A549 (cell line): ENCODE data around the gene RILPL1.
"Not testable (repeated sequence)": the region's sequence is repeated elsewhere in the genome, so short reads cannot be mapped to it uniquely, and the experiment has no call there.

Experiments
- CBX8 ChIP-seq: fragments of 200-600 bp; sonication (generic); IDR thresholded peaks from 2 replicates; pipeline ENCODE4 v1.6.1; 2016
- CHD2 ChIP-seq: fragments of 150-350 bp; IDR thresholded peaks from 2 replicates; pipeline ENCODE4 v1.6.1; 2014; ENCODE audit warnings: low read length; ENCODE audit not compliant: partially characterized antibody
- CHD4 ChIP-seq: fragments of 200-600 bp; sonication (generic); IDR thresholded peaks from 2 replicates; pipeline ENCODE4 v1.6.1; 2016; ENCODE audit warnings: antibody characterized with exemption, mild to moderate bottlenecking, borderline replicate concordance
- CTCF ChIP-seq: fragments of >200 bp; sonication (Bioruptor Twin); formaldehyde crosslinking; IDR thresholded peaks from 3 replicates; pipeline ENCODE4 v1.5.1; 2016
- MAX ChIP-seq: IDR thresholded peaks from 2 replicates; pipeline ENCODE4 v1.6.1; 2012
- POLR2A ChIP-seq: IDR thresholded peaks from 2 replicates; pipeline ENCODE4 v1.6.1; 2012; ENCODE audit warnings: mild to moderate bottlenecking, low read length
- TF ChIP-seq, protein P1 (sequence below): fragments of 450-650 bp; IDR thresholded peaks from 2 replicates; pipeline ENCODE4 v1.6.1; 2014; ENCODE audit warnings: antibody characterized with exemption

GRCh38 chr12:123463174-123463573, 70.3 kb downstream of the RILPL1 start:
- TF ChIP-seq MAX, CTCF, CHD4, CHD2, POLR2A, CBX8: not testable (repeated sequence)
- TF ChIP-seq, protein P1, sequence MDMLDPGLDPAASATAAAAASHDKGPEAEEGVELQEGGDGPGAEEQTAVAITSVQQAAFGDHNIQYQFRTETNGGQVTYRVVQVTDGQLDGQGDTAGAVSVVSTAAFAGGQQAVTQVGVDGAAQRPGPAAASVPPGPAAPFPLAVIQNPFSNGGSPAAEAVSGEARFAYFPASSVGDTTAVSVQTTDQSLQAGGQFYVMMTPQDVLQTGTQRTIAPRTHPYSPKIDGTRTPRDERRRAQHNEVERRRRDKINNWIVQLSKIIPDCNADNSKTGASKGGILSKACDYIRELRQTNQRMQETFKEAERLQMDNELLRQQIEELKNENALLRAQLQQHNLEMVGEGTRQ = not testable (repeated sequence)
